A673 (cell line): Measurements from ENCODE around the gene CASQ2. TPM values are rescaled to one million over a fixed set of nuclear protein-coding genes. Genes with fewer than 3 reads are reported as not detected.

Experiments used
- BruUV-seq: library from RNA; stranded (reverse); fragments of 400-500 nt; replicated peaks from 2 replicates; lab custom pipeline; 2021; lab: Mats Ljungman, UMichigan
- CTCF ChIA-PET: fragments of 300-600 bp; sonication (Branson Sonifier 250); formaldehyde crosslinking; loops from one replicate; lab custom pipeline; 2022; ENCODE audit warnings: antibody characterized with exemption; lab: Charles Lee
- POLR2A ChIA-PET: fragments of 300-600 bp; sonication (Branson Sonifier 250); formaldehyde crosslinking; loops from one replicate; lab custom pipeline; 2022; ENCODE audit warnings: antibody characterized with exemption; ENCODE audit not compliant: low non-redundant PET; lab: Charles Lee
- DNase-seq: peaks from one replicate; pipeline ENCODE4 v3.0.0-alpha.2; 2015; ENCODE audit warnings: low spot score
- H3K27ac ChIP-seq: fragments of 200-600 bp; sonication (generic); 2 replicates; pipeline ENCODE4 v1.5.1; 2016; ENCODE audit warnings: mixed run types, low read depth, mild to moderate bottlenecking, mixed read lengths, antibody characterized with exemption, low read length; ENCODE audit not compliant: poor library complexity, severe bottlenecking
- H3K27me3 ChIP-seq: fragments of 200-600 bp; sonication (generic); replicated peaks from 2 replicates; pipeline ENCODE4 v1.6.1; 2017; ENCODE audit warnings: mixed run types, low read depth, mild to moderate bottlenecking, mixed read lengths, antibody characterized with exemption, low read length; ENCODE audit not compliant: insufficient read depth, poor library complexity
- H3K36me3 ChIP-seq: fragments of 200-600 bp; sonication (generic); 2 replicates; pipeline ENCODE4 v1.6.1; 2016; ENCODE audit warnings: mixed run types, mild to moderate bottlenecking, mixed read lengths, antibody characterized with exemption, low read length; ENCODE audit not compliant: insufficient read depth, poor library complexity, severe bottlenecking
- H3K4me1 ChIP-seq: fragments of 200-600 bp; sonication (generic); 2 replicates; pipeline ENCODE4 v1.6.1; 2017; ENCODE audit warnings: mixed run types, mild to moderate bottlenecking, mixed read lengths, antibody characterized with exemption, low read length; ENCODE audit not compliant: insufficient read depth, poor library complexity, severe bottlenecking
- H3K4me3 ChIP-seq: fragments of 200-600 bp; sonication (generic); 2 replicates; pipeline ENCODE4 v1.5.1; 2016; ENCODE audit warnings: low read depth, mixed run types, mild to moderate bottlenecking, mixed read lengths, low read length; ENCODE audit not compliant: poor library complexity, severe bottlenecking
- H3K9me3 ChIP-seq: fragments of 200-600 bp; sonication (generic); 2 replicates; pipeline ENCODE4 v1.6.1; 2016; ENCODE audit warnings: mixed run types, low read depth, mild to moderate bottlenecking, mixed read lengths, antibody characterized with exemption, low read length; ENCODE audit not compliant: poor library complexity, severe bottlenecking
- EZH2 ChIP-seq: fragments of 200-600 bp; sonication (generic); IDR thresholded peaks from 2 replicates; pipeline ENCODE4 v1.6.1; 2017; ENCODE audit warnings: borderline replicate concordance, low read depth, mild to moderate bottlenecking, mixed read lengths, antibody characterized with exemption, low read length; ENCODE audit not compliant: poor library complexity, severe bottlenecking
- intact Hi-C: fragments of 100-400 bp; cut with micrococcal nuclease; formaldehyde crosslinking; loops from one replicate; pipeline ENCODE4 v1.10.0; 2022; ENCODE audit not compliant: unreplicated experiment
- total RNA-seq: library from RNA; stranded (reverse); gene quantifications from 2 replicates; pipeline ENCODE4 v1.2.3, GENCODE V29; 2021
- TF ChIP-seq, protein P1 (sequence below): fragments of 300-800, 200-600 bp; sonication (generic); conservative IDR thresholded peaks from 2 replicates; pipeline ENCODE4 v1.5.1; 2017; ENCODE audit warnings: low read depth, mild to moderate bottlenecking, antibody characterized with exemption, low read length, moderate library complexity, mixed read lengths

CASQ2 gene
- total RNA-seq, 1 experiment from 2014 or later = 0.52 TPM

DNA sequence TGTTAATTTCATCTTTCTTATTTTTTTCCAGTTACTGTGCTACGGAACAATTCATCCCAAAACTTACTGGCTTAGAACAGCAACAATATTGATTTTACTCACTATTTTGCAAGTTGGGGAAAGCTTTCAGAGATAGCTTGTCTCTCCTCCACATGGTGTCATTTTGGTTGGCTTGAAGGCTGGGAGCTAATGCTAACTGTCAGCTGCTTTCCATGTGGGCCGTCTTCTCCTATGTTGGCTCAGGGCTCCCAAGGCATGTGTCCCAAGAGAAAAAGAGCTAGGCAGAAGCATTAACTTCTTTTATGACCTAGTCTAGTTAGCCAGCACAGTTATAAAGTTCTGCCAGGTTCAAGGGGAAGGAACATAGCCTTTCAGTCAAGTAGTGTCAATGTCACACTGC, 33.9 kb upstream of the CASQ2 start:
- Histone ChIP-seq H3K4me1 (no peaks in the 10 kb centered on the region), H3K4me3 (no peak overlapping the region), H3K27ac (no peak overlapping the region), H3K36me3 (no peaks in the 10 kb centered on the region), H3K27me3 (no peaks in the 10 kb centered on the region), H3K9me3 (no peaks in the 10 kb centered on the region)
- POLR2A ChIA-PET = no interaction called here
- intact Hi-C loops = no loop called here
- CTCF ChIA-PET = no interaction called here
- no peak for DNase-seq
- BruUV-seq = no TSS peak
- TF ChIP-seq, protein P1, sequence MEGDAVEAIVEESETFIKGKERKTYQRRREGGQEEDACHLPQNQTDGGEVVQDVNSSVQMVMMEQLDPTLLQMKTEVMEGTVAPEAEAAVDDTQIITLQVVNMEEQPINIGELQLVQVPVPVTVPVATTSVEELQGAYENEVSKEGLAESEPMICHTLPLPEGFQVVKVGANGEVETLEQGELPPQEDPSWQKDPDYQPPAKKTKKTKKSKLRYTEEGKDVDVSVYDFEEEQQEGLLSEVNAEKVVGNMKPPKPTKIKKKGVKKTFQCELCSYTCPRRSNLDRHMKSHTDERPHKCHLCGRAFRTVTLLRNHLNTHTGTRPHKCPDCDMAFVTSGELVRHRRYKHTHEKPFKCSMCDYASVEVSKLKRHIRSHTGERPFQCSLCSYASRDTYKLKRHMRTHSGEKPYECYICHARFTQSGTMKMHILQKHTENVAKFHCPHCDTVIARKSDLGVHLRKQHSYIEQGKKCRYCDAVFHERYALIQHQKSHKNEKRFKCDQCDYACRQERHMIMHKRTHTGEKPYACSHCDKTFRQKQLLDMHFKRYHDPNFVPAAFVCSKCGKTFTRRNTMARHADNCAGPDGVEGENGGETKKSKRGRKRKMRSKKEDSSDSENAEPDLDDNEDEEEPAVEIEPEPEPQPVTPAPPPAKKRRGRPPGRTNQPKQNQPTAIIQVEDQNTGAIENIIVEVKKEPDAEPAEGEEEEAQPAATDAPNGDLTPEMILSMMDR = no peak

DNA sequence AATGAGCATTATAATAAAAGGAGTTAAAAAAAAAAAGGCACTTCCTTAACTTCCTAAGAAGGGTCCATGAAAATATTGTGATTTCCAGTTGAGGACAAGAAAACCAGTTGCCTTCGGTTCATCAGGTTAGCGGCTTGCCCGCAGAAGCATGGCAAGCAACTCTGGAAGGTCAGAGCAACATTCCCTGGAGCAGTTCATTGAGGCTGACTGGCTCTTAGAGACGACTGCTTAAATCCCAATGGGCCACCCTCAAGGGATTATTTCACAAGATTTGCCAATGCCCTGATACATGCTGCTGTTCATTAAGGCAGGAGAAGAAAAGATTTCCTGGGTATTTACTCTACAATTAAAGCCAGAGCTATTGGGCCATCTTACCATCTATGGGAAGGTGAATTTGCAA, 29.0 kb upstream of the CASQ2 start:
- Histone ChIP-seq H3K27ac (no peak overlapping the region), H3K4me3 (no peak overlapping the region), H3K4me1 (no peaks in the 10 kb centered on the region), H3K36me3 (no peaks in the 10 kb centered on the region), H3K27me3 (no peaks in the 10 kb centered on the region), H3K9me3 (no peaks in the 10 kb centered on the region)
- no peak for TF ChIP-seq EZH2
- TF ChIP-seq, protein P1 = no peak
- BruUV-seq = no TSS peak
- POLR2A ChIA-PET = no interaction called here
- intact Hi-C loops = no loop called here
- peak; percentile 15 for DNase-seq
- CTCF ChIA-PET = no interaction called here

DNA sequence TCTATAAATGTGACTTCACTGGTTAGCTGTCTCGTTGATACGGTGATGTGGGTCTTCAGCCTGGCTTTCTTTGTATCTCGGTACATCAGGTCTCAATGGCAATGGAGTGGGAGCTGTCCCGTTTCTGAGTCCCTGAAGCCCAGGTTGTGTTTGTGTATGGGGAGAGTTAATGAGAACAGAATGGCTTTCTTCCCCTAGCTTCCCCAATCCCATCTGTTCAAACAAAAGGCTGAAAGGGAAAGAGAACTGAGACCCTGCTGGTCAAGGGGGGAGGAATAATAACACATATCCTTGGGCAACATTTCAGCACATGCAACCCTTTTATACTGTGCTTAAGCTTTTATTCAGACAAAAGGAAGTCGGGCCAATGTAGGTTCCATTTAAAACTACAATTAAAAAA, 28.4 kb upstream of the CASQ2 start:
- intact Hi-C loops = no loop called here
- Histone ChIP-seq H3K36me3 (no peaks in the 10 kb centered on the region), H3K27ac (no peak overlapping the region), H3K27me3 (no peaks in the 10 kb centered on the region), H3K4me3 (no peak overlapping the region), H3K4me1 (no peaks in the 10 kb centered on the region), H3K9me3 (no peaks in the 10 kb centered on the region)
- BruUV-seq = no TSS peak
- ChIA-PET CTCF (no interaction called here), POLR2A (no interaction called here)
- no peak for TF ChIP-seq EZH2
- TF ChIP-seq, protein P1 = no peak
- DNase-seq = no peak
